Dedifferentiated amniotic fluid mesenchymal stem cell (primary cell): ENCODE data around the gene NADK.
A peak's percentile ranks its signal among the peaks of the same experiment; 100 is the strongest.

Experiments
- DNase-seq: peaks from one replicate; pipeline ENCODE4 v3.0.0-alpha.2; 2016; ENCODE audit errors: extremely low spot score

The NADK gene

GRCh38 chr1:1786836-1787605 is 8.8 kb upstream of the NADK start:
- DNase-seq: no peak

GRCh38 chr1:1785666-1786065 is 7.4 kb upstream of the NADK start:
- DNase-seq: no peak

- DNase-seq: no peak
Observed at GRCh38 chr1:1784933-1785332, 6.7 kb upstream of the NADK start.

GRCh38 chr1:1783320-1783719 is 5.0 kb upstream of the NADK start:
- DNase-seq: no peak

- peak; percentile 42 for DNase-seq
Observed at GRCh38 chr1:1782399-1783221, 4.3 kb upstream of the NADK start.

GRCh38 chr1:1781526-1781903 is 3.2 kb upstream of the NADK start:
- no peak for DNase-seq

- DNase-seq: no peak
Observed at GRCh38 chr1:1780598-1781525, 2.6 kb upstream of the NADK start.

- no peak for DNase-seq
Observed at GRCh38 chr1:1779691-1780597, 1.7 kb upstream of the NADK start.

- no peak for DNase-seq
Observed at GRCh38 chr1:1779320-1779675, 1.0 kb upstream of the NADK start.

GRCh38 chr1:1778663-1779319 is 521 bp upstream of the NADK start:
- DNase-seq: no peak

GRCh38 chr1:1777583-1777899 is 729 bp downstream of the NADK start:
- no peak for DNase-seq

- DNase-seq: peak; percentile 33
Observed at GRCh38 chr1:1776672-1777582, 1.3 kb downstream of the NADK start.

- DNase-seq: no peak
Observed at GRCh38 chr1:1775327-1776226, 2.7 kb downstream of the NADK start.

GRCh38 chr1:1773874-1774273 is 4.4 kb downstream of the NADK start:
- DNase-seq: no peak

GRCh38 chr1:1771096-1771495 is 7.2 kb downstream of the NADK start:
- no peak for DNase-seq

- no peak for DNase-seq
Observed at GRCh38 chr1:1770102-1770501, 8.2 kb downstream of the NADK start.

- DNase-seq: no peak
Observed at GRCh38 chr1:1768249-1768992, 9.8 kb downstream of the NADK start.

GRCh38 chr1:1764876-1765470 is 13.3 kb downstream of the NADK start:
- DNase-seq: no peak
